ENCODE measurements around the gene GADD45A. TPM values are rescaled to one million over a fixed set of nuclear protein-coding genes. Genes with fewer than 3 reads are reported as not detected.

The GADD45A gene
- total RNA-seq, 2 experiments from 2014 or later, result 27.4 to 29.7 TPM

DNA sequence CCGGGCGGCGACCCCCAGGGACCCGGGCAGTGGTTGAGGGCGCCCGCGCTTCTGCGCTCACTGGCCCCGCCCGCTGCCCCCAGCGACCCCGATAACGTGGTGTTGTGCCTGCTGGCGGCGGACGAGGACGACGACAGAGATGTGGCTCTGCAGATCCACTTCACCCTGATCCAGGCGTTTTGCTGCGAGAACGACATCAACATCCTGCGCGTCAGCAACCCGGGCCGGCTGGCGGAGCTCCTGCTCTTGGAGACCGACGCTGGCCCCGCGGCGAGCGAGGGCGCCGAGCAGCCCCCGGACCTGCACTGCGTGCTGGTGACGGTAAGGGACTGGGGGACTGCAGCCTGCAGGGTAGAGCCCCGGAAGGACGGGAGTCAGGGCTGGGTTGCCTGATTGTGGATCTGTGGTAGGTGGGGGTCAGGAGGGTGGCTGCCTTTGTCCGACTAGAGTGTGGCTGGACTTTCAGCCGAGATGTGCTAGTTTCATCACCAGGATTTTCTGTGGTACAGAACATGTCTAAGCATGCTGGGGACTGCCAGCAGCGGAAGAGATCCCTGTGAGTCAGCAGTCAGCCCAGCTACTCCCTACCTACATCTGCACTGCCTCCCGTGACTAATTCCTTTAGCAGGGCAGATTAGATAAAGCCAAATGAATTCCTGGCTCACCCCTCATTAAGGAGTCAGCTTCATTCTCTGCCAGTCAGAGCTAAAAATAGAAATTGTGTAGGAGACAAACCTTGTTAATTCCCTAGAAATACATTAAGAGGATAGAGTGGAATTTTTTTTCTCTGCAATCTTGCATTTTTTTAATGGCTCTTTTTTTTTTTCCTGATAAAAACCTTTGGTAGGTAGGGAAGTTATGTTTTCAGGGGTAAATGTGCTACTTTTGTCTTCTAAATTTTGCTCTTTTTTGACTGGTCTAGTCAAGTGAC is 1.5 kb downstream of the GADD45A start:
- ChIA-PET CTCF (interaction anchor here (0.6 kb wide), 1 partner anchor 79 kb away, joined by 3 read pairs; no protein-coding TSS in a partner anchor), POLR2A (interaction anchor here (0.9 to 1.4 kb wide), 2 partner anchors 12 to 14 kb away, joined by 3 to 5 read pairs; no protein-coding TSS in a partner anchor)

DNA sequence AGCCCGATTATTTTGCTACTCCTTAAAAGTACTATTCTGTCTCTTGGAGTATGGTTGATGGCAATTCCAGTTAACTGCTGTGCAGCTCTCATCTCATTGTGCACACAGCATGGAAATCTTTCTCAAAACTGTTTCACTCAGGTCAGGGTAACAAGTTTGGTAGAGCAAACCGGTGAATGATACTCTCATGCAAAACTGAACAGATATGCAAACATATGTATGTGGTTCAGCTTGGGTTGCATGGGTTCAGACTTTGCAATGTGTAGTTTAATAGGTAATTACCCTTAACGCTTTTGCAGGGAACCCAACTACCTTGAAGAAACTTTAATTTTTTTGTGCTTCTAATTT is 2.2 kb downstream of the GADD45A start:
- CTCF ChIA-PET, result no interaction called here

DNA sequence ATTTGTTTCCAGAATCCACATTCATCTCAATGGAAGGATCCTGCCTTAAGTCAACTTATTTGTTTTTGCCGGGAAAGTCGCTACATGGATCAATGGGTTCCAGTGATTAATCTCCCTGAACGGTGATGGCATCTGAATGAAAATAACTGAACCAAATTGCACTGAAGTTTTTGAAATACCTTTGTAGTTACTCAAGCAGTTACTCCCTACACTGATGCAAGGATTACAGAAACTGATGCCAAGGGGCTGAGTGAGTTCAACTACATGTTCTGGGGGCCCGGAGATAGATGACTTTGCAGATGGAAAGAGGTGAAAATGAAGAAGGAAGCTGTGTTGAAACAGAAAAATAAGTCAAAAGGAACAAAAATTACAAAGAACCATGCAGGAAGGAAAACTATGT is 2.6 kb downstream of the GADD45A start:
- CTCF ChIA-PET, result no interaction called here

More for the DNA sequence above, 2.2 kb downstream of the GADD45A start:
- POLR2A ChIA-PET, result interaction anchor here (1.4 kb wide), 1 partner anchor 13 kb away, joined by 5 read pairs; no protein-coding TSS in a partner anchor

DNA sequence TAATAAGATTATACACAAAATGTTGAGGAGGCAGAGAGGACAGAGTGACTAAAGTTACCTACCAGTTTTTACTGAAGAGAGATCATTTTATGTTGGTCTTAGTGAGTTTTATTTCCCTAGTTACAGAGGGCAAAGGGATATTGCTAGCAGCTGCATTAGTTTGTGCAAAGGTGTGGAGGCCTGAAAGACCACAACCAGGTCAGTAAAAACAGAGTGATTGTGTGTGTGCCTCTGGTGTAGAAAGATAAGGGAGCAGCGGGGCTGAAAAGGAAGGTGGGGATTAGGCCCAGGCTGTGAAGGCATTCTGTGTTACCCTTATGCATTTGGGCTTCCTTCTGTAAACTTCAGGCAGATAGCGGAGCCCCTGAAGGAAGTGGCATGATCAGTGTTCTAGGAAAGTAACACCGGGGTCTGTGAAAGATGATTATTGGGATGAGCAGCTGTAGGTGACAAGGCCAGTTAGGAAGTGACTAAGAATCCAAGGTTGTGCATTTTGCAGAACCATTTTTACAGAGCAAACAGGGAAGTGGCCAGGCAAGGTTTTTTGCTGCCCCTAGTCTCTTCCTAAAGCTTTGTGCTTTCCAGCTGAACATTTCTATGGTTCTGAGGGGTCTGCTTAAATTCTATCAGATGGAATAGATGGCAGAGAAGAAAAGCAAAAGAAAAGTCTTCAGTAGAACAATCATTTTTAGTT is 3.7 kb downstream of the GADD45A start:
- ChIA-PET POLR2A (no interaction called here), CTCF (no interaction called here)

More for the DNA sequence above, 2.6 kb downstream of the GADD45A start:
- POLR2A ChIA-PET, result no interaction called here

DNA sequence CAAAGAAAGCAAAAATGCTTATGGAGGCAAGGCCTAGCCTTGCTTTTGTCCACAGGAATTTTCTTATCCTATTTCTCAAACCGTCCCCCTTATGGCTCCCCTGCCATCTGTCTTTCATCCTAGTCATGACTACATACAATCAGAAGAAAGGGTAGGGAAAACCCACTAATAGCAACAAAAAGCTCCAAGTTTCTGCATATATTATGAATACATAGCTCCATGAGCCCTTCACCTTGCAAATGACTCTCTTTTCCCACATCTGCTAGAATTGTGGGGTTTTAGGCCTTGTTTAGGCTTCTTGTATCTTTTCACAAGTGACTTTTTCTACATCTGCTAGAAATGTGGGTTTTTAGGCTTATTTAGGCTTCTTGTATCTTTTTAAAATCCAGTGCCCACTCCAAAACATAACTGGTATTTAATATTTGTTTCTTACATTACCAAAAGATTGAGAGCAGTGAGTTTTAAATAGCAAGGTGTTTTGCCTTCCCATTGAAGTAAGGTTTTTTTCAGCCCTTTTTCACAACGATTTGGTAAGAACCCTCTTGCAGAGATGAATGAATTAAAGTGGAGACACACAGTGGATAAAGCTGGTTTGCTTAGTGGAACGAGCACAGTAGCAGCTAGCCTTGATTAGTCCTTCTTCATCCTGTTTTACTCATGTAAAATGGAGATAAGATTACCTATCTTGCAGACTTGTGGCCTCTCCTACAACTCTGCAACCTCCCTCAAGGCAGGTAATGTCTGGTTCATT is 4.4 kb downstream of the GADD45A start:
- POLR2A ChIA-PET, result no interaction called here
- CTCF ChIA-PET, result no interaction called here

DNA sequence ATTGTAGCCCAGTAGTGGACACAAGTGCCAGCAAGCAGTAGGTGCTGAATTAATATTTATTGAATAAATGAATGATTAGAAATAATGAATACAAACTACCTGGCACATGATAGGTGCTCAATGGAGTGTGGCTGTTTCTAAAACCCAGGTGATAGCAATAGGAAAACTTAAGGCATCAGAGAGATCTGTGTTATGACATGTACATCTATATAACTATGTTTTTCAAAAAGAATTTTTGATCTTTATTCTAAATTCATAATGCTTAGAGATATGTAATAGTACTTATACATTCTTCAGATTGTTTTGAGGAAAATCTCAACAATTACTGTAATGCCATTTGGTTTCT is 5.0 kb downstream of the GADD45A start:
- POLR2A ChIA-PET, result no interaction called here
- CTCF ChIA-PET, result no interaction called here

DNA sequence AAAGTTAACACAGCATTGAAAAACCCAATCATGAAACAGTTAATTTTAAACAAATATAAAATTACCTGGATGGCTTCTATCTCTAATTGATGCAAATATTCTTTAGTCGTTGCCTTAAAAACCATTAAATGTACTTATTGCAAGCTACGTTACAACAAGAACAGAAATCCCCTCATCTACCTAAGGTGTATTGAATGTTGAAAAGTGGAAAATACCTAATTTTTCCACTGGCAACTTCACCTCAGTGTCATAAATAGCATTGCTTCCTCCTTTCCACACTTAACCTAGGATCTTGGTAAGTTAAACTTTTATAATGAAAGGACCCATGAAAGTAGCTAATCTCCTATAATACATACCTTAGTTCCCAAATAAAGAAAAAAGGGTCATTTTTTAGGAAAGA is 5.4 kb downstream of the GADD45A start:
- ChIA-PET CTCF (no interaction called here), POLR2A (no interaction called here)

DNA sequence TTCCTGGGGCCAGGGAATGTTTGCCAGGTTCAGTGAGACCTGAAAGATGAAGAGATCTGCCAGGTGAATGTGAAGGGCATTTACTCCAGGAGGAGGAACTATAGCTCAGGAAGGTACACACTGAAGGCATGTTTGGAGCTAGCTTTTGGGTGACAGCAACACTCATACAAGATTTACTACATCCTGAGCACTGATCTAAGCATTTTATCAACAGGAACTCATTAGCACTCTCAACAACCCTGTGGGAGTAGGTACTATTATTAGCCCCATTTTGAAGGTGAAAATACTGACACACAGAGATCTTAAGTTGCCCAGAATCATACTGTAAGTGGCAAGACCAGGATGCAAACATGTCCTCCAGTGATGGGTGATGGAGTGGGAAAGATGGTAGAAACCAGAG is 6.7 kb downstream of the GADD45A start:
- ChIA-PET POLR2A (no interaction called here), CTCF (no interaction called here)

DNA sequence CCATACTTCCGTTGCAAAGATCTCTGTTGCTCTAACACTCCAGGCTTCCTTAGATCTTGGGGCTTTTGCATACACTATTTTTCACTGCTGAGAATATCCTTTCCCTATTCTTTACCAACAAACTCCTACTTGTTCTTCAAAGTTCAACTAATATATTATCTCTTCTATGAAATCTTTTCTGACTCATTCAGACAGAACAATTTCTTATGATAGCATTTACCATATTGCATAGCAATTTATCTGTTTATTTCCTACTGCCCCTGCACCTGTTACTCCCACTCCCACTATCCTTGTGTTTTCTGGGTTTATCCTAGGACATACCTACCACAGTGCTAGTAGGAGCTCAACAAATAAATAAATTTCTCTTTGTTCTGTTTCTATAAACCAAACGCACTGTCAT is 11.0 kb downstream of the GADD45A start:
- CTCF ChIA-PET, result no interaction called here
- POLR2A ChIA-PET, result no interaction called here

DNA sequence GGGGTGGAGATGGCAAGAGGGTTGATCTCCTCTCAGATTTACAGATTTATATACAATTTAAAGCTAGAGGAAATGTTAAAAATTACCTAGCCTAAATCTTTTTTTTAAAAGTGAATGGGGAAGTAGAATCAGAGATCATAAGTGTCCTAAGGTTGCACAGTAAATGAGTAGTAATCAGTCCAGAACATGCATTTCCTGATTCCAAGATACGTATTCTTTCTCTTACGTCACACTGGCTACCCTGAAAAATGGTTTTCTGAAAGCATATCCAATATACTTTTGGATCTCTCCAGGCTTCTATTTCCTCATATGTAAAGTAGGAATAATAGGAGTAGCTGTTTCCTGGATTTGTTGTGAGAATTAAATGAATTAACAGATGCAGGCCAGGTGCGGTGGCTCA is 11.7 kb downstream of the GADD45A start:
- POLR2A ChIA-PET, result no interaction called here
- CTCF ChIA-PET, result no interaction called here

DNA sequence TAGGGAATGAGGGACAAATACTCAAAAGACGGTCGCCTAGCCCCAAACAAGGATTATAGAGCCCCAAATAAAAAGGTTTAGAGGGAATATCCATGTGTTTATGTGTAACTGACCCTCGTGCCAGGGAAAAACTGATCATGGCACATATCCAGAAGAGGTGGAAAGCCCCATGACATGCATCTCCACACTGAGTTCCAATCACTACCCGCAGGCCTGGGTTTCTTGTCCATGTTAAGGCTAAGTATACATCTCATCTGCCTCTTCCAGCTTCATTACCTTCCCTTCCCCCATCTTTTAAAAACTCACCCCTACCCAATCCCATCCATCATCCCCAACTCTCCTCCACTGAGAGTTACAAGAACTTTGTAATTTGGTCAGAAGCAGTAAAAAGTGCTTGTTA is 15.2 kb downstream of the GADD45A start:
- ChIA-PET POLR2A (interaction anchor here (0.9 to 1.2 kb wide), 2 partner anchors 14 to 16 kb away, joined by 3 to 5 read pairs; partner anchors contain the start of gene GADD45A), CTCF (interaction anchor here (1.7 kb wide), 1 partner anchor 17 kb away, joined by 5 read pairs; no protein-coding TSS in a partner anchor)

DNA sequence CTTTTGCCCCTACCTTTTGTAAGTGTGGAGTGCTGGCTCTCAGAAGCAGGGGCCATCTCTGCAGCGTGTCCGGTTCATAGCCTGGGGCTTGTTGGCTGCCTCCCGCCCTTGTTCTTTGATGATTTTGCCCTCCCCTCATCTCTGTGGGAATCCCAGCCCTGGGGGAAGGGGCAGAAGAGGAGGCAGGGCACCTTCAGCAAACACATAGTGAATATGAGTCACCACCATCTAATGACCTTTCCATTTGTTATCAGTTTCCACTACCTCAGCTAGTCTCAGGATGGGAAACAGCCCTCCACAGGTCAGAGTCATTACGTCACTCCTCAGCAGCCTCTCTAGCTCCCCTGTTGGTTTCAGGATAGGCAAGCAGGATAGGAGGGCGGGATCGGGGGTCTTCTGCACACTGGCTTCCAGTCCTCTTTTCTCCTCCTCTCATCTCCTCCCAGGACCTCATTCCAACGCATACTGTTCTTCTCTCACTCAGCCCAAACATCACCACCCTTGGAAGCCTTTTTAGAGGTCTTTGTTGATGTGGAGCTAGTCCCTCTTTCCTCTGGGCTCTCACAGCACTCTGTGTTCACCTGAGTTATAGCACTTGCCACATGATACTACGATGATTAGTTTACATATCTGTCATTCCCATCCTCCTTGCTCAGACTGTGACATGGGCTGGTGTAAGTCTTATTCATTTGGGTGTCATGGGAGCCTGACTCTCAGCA is 15.8 kb downstream of the GADD45A start:
- ChIA-PET POLR2A (interaction anchor here (0.9 to 1.2 kb wide), 2 partner anchors 15 to 16 kb away, joined by 3 to 5 read pairs; partner anchors contain the start of gene GADD45A), CTCF (interaction anchor here (1.7 kb wide), 1 partner anchor 18 kb away, joined by 5 read pairs; no protein-coding TSS in a partner anchor)

DNA sequence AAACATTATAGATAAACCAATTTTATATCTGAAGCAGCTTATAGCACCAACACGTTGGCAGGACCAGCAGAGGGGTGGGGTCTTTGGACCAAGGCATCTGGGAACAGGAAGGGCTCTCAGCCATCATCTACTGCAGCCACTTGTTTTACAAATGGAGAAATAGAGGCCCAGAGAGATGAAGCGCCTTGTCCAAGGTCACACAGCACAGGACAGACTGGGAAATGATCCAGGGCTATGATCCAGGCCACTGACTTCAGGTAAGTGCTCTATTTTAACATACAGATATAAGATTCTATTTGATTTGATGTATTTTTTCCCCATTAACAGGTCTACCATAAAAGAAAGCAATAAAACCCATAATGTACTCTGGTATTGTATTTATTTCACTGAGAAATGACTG is 16.9 kb downstream of the GADD45A start:
- CTCF ChIA-PET, result no interaction called here
- POLR2A ChIA-PET, result no interaction called here

DNA sequence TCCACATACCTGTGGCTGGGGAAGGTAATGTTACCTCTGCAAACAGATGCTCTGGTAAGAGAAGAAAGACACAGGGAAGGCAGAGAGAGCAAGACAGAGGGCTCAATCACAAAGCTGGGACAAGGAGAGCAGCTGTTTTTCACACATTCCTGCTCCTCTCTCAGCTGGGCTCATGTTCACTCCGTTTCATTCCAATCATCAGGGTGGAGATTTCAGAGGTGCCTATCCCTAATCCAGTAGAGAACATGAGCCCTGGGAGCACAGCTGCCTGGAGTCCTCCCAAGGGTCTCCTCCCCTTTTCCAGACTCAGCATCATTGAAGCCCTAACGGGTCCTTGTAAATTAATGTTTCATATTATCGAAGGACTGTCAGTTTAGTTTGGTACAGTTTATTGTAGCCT is 19.4 kb downstream of the GADD45A start:
- ChIA-PET POLR2A (no interaction called here), CTCF (interaction anchor here (0.6 to 0.9 kb wide), 2 partner anchors 11 to 20 kb away, joined by 3 read pairs; partner anchors contain the start of gene GADD45A)

DNA sequence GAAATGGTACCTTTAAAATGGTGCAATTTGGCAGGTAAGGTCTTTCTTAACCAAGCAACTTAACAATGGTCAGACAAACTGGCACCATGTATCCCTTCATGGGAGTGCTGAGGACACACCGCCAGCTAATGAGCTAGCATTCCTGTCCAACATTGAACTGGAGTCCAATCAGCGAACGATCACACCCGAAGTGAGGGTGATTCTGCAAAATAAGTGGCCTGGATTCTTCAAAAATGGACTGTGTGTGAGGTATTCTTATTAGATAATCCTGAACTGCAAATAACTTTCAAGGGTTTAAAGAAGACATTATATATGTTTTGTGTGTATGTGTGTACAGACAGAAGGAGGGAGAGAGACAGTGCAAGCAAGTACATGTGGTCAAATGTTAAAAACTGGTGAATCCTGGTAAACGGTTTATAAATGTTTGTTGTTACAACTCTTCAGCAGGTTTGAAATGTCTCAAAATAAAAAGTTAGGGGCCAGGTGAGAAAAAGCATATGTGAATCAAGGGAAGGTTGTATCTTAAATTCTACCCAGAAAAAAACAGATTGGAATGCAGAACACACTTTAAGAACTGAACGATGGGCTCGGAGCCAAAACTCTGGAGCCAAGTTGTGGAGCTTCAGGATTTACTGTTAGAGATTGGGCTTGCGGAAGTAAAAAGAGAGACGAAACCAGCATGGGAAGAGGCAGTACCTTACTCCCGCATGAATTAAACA is 20.9 kb downstream of the GADD45A start:
- CTCF ChIA-PET, result no interaction called here
- POLR2A ChIA-PET, result no interaction called here

DNA sequence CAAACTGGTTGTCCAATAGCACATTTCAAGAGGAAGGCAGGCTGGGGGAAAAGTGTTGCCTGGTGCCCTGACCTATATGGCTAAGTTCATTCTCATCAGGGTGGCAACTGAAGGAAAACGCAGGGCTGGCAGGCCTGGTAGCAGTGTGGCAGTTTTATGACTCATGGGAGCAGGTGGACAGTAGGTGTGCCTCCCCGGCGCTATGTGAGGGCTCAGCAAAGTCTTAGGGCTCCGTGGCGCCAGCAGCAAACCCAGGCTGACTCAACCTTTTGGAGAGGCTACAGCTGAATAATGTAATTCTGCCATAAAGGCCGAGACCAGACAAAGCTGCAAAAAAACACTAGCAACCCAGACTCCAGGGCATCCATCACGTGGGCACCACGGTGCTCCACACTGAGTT is 23.6 kb downstream of the GADD45A start:
- ChIA-PET CTCF (no interaction called here), POLR2A (no interaction called here)

DNA sequence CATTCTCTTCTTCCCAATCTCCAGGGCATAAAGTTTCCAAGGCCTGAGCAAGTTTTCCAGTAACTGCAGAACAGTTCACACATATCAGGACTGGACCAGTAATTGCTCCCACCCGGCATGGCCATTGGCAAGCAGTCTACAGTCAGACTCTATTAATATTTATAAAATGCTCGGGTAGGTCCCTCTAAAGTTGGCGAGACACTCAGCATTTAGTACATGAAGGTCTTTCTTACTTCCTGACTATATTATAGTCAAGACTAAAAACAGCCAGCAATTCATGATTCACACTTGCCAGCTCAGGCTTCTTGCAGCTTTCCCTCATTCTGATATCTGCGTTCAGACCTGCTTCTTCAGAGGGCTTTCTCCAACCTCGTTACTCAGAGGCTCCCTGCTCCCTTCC is 25.4 kb downstream of the GADD45A start:
- ChIA-PET CTCF (no interaction called here), POLR2A (no interaction called here)

DNA sequence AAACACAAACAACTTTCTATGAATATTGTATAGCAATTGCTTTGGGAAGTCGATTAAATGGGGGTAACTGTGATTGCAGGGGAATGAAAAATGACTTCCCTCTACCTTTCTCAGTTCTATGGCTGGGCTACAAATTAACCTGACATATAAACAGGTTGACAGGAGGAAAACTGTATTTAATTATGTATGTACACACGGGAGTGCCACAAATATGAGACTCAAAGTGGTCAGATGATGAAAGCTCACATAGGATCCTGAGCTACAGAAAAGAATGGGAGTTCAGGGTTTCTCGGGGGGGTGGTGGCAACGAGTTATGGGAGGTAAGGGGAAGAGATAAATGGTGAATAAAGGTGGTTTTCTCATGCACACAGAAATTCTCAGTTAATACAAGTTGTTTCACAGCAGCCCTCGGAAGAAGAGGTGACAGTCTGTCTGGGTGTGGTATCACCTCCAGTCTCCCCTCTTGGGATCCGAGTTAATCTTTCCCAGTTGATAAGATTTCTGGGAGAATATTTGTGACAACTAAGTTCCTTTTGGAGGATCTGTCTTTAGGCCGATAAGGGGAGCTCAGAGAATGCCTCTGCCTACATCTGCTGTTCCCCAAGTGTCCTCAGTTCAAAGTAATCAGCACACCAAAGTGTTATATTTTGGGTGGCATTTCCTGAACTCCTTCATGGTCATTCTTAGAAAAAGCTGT is 26.3 kb downstream of the GADD45A start:
- POLR2A ChIA-PET, result no interaction called here
- CTCF ChIA-PET, result no interaction called here

DNA sequence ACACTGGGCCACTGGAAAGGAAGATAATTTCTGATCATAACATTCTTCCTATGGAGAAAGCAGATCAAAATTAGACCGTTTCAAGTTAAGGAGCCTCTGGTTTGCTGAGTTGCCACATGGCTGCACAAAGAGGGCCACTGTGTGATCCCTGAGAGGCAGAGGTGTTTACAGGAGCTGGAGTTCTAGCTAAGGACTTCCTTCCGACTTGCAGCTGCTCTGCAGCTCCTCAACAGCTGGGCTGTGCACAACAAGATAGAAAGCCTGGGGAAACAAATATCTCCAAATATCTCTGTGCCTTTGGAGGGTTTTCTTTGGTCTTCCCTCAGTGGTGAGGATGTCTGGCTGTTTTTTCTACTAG is 26.8 kb downstream of the GADD45A start:
- POLR2A ChIA-PET, result no interaction called here
- CTCF ChIA-PET, result no interaction called here

Data from activated CD8-positive, alpha-beta memory T cell treated with anti-CD3 and anti-CD28 coated beads for 36 hours (primary cell).